HepG2 (cell line): ENCODE data around the gene VWA1. TPM values are rescaled to one million over a fixed set of nuclear protein-coding genes. Genes with fewer than 3 reads are reported as not detected.

Source experiments
- FOXC1 ChIP-seq: sonication (generic); formaldehyde crosslinking; IDR thresholded peaks from 2 replicates; pipeline ENCODE4 v1.8.0; 2022; ENCODE audit warnings: mild to moderate bottlenecking, missing genetic modification reagents, borderline replicate concordance
- KAT8 ChIP-seq: IDR thresholded peaks from 2 replicates; pipeline ENCODE4 v1.6.1; 2016; ENCODE audit warnings: missing genetic modification reagents, missing compliant biosample characterization
- ZNF543 ChIP-seq: sonication (generic); formaldehyde crosslinking; IDR thresholded peaks from 2 replicates; pipeline ENCODE4 v1.4.0; 2020; ENCODE audit warnings: mild to moderate bottlenecking, missing genetic modification reagents
- polyA plus RNA-seq, 8 experiments: library from polyadenylated mRNA; depleted of rRNA in 3 of 8; stranded (reverse) in 7 of 8; unstranded in 1 of 8; fragments of >200 nt; fragmentation: Illumina TruSeq in 4 of 8; extraction: Trizol in 4 of 8; gene quantifications; 2 replicates each; pipeline versions ENCODE4 v1.2.1 to v1.2.3, GENCODE V29; 2011 to 2016; ENCODE audit warnings: low read depth in 4 of 8, missing spikeins in 1 of 8, mixed read lengths in 1 of 8; ENCODE audit not compliant: insufficient read depth in 1 of 8
- total RNA-seq, 5 experiments: library from RNA; depleted of rRNA; stranded (reverse); fragments of >200 nt; fragmentation: Illumina TruSeq; extraction: Trizol; gene quantifications; 2 replicates each; pipeline ENCODE4 v1.2.3, GENCODE V29; 2016; ENCODE audit warnings: low read depth in 1 of 5
- TF ChIP-seq, protein P1 (sequence below): sonication (generic); formaldehyde crosslinking; IDR thresholded peaks from 2 replicates; pipeline ENCODE4 v1.4.0; 2020; ENCODE audit warnings: missing genetic modification reagents, borderline replicate concordance
- TF ChIP-seq, protein P2 (sequence below): sonication (generic); formaldehyde crosslinking; IDR thresholded peaks from 2 replicates; pipeline ENCODE4 v1.5.1; 2020; ENCODE audit warnings: mild to moderate bottlenecking, missing genetic modification reagents
- TF ChIP-seq, protein P3 (sequence below): sonication (generic); formaldehyde crosslinking; IDR thresholded peaks from 2 replicates; pipeline ENCODE4 v1.5.0; 2020; ENCODE audit warnings: mild to moderate bottlenecking, missing genetic modification reagents, borderline replicate concordance
- TF ChIP-seq, protein P4 (sequence below): sonication (generic); formaldehyde crosslinking; IDR thresholded peaks from 2 replicates; pipeline ENCODE4 v1.5.0; 2020; ENCODE audit warnings: missing genetic modification reagents
- TF ChIP-seq, protein P5 (sequence below): sonication (generic); formaldehyde crosslinking; IDR thresholded peaks from 2 replicates; pipeline ENCODE4 v1.4.0; 2020; ENCODE audit warnings: missing genetic modification reagents, borderline replicate concordance
- TF ChIP-seq, protein P6 (sequence below): sonication (generic); formaldehyde crosslinking; IDR thresholded peaks from 2 replicates; pipeline ENCODE4 v1.9.0; 2021; ENCODE audit warnings: missing genetic modification reagents, mild to moderate bottlenecking, borderline replicate concordance

The VWA1 gene
- total and polyA plus RNA-seq, 2 of the 13 experiments (the other 11 are each of a cell fraction or from before 2014, with no cell fraction given) = 40.9 to 57.5 TPM

DNA sequence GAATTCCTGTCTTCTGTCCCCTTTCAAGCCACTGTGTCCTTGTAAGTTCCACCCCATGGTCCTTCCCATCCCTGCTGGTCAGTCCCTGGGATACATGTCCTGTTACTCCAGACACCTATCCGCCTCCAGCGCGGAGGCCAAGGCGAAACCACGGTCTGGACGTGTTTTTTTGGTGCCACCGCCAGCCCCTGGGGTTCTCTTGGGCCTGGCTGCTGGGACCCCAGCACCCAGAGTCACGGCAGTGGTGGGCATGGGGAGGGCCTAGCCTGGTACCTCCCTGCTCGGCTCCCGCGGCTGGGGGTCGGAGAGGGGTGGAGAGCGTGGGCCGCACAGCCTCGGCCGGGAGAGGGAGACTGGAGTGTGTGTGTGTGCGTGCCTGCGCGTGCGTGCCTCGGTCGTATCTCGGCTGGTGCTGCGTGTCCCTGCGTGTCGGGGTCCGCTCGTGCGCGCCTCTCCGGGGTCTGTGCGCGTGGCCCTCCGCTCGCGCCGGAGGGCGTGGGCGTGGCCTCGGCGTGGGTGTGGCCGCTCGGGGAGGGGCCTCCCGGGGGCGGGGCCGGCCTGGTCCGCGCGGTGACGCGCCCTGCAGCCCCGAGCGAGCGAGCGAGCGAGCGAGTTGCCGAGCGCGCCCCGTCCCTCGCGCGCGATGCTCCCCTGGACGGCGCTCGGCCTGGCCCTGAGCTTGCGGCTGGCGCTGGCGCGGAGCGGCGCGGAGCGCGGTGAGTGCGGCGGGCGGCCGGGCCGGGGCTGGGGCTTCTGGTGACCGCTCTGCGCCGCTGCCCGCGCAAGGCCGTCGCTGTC, at the start of gene VWA1 (continued):
- TF ChIP-seq, protein P1, sequence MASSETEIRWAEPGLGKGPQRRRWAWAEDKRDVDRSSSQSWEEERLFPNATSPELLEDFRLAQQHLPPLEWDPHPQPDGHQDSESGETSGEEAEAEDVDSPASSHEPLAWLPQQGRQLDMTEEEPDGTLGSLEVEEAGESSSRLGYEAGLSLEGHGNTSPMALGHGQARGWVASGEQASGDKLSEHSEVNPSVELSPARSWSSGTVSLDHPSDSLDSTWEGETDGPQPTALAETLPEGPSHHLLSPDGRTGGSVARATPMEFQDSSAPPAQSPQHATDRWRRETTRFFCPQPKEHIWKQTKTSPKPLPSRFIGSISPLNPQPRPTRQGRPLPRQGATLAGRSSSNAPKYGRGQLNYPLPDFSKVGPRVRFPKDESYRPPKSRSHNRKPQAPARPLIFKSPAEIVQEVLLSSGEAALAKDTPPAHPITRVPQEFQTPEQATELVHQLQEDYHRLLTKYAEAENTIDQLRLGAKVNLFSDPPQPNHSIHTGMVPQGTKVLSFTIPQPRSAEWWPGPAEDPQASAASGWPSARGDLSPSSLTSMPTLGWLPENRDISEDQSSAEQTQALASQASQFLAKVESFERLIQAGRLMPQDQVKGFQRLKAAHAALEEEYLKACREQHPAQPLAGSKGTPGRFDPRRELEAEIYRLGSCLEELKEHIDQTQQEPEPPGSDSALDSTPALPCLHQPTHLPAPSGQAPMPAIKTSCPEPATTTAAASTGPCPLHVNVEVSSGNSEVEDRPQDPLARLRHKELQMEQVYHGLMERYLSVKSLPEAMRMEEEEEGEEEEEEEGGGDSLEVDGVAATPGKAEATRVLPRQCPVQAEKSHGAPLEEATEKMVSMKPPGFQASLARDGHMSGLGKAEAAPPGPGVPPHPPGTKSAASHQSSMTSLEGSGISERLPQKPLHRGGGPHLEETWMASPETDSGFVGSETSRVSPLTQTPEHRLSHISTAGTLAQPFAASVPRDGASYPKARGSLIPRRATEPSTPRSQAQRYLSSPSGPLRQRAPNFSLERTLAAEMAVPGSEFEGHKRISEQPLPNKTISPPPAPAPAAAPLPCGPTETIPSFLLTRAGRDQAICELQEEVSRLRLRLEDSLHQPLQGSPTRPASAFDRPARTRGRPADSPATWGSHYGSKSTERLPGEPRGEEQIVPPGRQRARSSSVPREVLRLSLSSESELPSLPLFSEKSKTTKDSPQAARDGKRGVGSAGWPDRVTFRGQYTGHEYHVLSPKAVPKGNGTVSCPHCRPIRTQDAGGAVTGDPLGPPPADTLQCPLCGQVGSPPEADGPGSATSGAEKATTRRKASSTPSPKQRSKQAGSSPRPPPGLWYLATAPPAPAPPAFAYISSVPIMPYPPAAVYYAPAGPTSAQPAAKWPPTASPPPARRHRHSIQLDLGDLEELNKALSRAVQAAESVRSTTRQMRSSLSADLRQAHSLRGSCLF (CRISPR knock-in tag) = no peak
- TF ChIP-seq, protein P2, sequence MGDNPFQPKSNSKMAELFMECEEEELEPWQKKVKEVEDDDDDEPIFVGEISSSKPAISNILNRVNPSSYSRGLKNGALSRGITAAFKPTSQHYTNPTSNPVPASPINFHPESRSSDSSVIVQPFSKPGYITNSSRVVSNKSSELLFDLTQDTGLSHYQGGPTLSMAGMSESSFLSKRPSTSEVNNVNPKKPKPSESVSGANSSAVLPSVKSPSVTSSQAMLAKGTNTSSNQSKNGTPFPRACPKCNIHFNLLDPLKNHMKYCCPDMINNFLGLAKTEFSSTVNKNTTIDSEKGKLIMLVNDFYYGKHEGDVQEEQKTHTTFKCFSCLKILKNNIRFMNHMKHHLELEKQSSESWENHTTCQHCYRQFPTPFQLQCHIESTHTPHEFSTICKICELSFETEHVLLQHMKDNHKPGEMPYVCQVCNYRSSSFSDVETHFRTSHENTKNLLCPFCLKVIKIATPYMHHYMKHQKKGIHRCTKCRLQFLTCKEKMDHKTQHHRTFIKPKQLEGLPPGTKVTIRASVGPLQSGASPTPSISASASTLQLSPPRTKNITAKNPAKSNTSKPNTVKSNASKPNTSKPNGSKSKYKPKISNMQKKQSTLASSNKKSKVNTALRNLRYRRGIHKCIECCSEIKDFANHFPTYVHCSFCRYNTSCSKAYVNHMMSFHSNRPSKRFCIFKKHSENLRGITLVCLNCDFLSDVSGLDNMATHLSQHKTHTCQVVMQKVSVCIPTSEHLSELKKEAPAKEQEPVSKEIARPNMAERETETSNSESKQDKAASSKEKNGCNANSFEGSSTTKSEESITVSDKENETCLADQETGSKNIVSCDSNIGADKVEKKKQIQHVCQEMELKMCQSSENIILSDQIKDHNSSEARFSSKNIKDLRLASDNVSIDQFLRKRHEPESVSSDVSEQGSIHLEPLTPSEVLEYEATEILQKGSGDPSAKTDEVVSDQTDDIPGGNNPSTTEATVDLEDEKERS (CRISPR knock-in tag) = 0 out of 2 replicates have a peak, but pooled peaks have one; percentile 28
- TF ChIP-seq ZNF543 = 0 out of 2 replicates have a peak, but pooled peaks have one; percentile 43
- TF ChIP-seq, protein P3, sequence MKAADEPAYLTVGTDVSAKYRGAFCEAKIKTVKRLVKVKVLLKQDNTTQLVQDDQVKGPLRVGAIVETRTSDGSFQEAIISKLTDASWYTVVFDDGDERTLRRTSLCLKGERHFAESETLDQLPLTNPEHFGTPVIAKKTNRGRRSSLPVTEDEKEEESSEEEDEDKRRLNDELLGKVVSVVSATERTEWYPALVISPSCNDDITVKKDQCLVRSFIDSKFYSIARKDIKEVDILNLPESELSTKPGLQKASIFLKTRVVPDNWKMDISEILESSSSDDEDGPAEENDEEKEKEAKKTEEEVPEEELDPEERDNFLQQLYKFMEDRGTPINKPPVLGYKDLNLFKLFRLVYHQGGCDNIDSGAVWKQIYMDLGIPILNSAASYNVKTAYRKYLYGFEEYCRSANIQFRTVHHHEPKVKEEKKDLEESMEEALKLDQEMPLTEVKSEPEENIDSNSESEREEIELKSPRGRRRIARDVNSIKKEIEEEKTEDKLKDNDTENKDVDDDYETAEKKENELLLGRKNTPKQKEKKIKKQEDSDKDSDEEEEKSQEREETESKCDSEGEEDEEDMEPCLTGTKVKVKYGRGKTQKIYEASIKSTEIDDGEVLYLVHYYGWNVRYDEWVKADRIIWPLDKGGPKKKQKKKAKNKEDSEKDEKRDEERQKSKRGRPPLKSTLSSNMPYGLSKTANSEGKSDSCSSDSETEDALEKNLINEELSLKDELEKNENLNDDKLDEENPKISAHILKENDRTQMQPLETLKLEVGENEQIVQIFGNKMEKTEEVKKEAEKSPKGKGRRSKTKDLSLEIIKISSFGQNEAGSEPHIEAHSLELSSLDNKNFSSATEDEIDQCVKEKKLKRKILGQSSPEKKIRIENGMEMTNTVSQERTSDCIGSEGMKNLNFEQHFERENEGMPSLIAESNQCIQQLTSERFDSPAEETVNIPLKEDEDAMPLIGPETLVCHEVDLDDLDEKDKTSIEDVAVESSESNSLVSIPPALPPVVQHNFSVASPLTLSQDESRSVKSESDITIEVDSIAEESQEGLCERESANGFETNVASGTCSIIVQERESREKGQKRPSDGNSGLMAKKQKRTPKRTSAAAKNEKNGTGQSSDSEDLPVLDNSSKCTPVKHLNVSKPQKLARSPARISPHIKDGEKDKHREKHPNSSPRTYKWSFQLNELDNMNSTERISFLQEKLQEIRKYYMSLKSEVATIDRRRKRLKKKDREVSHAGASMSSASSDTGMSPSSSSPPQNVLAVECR (CRISPR knock-in tag) = peak; percentile 79; the same call in 1 of the 2 replicates
- TF ChIP-seq, protein P4, sequence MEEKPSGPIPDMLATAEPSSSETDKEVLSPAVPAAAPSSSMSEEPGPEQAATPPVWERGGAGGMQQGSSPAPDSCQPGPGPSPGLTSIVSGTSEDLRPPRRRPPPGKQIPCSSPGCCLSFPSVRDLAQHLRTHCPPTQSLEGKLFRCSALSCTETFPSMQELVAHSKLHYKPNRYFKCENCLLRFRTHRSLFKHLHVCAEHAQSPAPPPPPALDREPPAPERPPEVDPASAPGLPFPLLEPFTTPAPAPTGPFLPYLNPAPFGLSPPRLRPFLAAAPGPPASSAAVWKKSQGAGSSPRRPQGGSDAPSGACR = 0 out of 2 replicates have a peak, but pooled peaks have one; percentile 31
- 0 out of 2 replicates have a peak, but pooled peaks have one; percentile 3 for TF ChIP-seq KAT8
- peak; percentile 14; the same call in 1 of the 2 replicates for TF ChIP-seq FOXC1
- TF ChIP-seq, protein P5, sequence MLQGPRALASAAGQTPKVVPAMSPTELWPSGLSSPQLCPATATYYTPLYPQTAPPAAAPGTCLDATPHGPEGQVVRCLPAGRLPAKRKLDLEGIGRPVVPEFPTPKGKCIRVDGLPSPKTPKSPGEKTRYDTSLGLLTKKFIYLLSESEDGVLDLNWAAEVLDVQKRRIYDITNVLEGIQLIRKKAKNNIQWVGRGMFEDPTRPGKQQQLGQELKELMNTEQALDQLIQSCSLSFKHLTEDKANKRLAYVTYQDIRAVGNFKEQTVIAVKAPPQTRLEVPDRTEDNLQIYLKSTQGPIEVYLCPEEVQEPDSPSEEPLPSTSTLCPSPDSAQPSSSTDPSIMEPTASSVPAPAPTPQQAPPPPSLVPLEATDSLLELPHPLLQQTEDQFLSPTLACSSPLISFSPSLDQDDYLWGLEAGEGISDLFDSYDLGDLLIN = no peak; the same call in 1 of the 2 replicates
- TF ChIP-seq, protein P6, sequence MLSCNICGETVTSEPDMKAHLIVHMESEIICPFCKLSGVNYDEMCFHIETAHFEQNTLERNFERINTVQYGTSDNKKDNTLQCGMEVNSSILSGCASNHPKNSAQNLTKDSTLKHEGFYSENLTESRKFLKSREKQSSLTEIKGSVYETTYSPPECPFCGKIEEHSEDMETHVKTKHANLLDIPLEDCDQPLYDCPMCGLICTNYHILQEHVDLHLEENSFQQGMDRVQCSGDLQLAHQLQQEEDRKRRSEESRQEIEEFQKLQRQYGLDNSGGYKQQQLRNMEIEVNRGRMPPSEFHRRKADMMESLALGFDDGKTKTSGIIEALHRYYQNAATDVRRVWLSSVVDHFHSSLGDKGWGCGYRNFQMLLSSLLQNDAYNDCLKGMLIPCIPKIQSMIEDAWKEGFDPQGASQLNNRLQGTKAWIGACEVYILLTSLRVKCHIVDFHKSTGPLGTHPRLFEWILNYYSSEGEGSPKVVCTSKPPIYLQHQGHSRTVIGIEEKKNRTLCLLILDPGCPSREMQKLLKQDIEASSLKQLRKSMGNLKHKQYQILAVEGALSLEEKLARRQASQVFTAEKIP (CRISPR knock-in tag) = no peak
